Dermis blood vessel endothelial cell (primary cell): ENCODE measurements around the gene NEDD9. TPM values are rescaled to one million over a fixed set of nuclear protein-coding genes. Genes with fewer than 3 reads are reported as not detected.

Source experiments
- DNase-seq: peaks from one replicate; pipeline ENCODE4 v3.0.0; 2010
- total RNA-seq: library from RNA; depleted of rRNA; stranded (reverse); fragments of >200 nt; gene quantifications from 2 replicates; pipeline ENCODE4 v1.2.3, GENCODE V29; 2014

The NEDD9 gene
- total RNA-seq, 1 donor from 2014 or later = 158 TPM

DNA sequence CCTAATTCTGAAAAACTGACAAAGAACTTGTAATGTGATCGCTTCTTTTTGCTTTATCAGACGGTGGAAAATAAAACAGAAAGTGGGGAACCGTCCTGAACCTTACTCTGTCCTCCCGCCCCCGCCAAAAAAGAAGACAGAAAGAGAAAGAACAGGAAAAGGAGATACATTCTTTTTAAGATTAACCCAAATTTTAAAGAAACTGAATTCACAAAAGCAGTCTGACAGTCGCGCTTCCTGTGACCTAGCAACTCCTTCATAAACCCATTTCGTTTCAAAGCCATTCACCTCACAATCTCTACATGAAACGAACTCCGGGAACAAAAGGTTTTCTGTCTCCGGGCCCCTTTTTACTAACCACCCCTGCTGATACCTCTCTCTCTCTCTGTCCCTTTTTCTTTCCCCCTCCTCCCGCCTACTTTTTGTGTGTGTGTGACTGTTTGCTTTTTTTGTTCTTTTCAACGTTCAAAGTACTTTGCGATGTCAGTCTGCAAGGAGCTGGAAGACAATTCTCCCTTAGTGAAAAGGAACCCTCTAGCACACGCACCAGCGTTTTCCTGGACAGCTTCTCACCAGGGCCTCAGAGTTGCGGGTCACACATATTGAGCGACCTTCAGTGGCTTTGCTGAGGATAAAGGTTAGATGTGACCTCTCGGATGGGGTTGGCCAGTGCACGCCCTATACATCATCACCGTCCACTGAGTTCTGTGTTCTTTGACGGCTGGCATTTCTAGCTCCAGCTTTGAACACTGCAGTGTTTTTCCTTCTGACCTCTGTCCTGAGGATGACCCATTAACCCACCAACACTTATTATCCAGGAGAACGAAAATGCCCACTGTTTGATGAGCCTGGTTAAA, 530 bp upstream of the NEDD9 start:
- no peak for DNase-seq

DNA sequence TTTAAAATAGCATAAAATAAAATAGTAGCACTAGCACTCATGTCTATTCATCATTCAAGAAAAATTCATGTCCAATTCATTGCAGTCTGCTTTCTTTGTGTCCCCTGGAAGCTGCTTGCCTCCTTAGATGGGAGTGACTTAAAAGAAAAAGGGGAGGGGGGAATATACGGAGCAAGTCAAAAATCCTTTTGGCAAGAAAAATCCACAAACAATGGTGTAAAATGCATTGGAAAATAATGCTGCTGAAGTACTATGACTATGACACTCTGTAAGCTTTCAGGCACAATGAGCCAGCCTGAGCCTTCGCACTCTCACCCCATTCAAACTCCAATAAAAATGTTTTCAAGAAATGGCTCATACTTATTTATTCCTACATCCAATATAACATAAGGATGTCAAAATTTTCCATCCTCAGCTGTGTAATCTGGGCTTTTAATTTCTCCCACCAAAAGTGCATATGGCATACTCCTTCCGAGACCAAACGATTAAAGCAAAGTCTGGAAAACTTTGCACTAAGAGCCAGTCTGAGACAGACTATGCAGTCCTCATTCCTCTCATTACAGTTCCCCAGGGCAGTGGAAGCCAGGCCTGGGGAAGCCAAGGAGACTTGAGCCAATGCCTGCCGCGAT, 790 bp downstream of the NEDD9 start:
- peak; percentile 76 for DNase-seq

GRCh38 chr6:11231108-11231463, 1.4 kb downstream of the NEDD9 start:
- no peak for DNase-seq

DNA sequence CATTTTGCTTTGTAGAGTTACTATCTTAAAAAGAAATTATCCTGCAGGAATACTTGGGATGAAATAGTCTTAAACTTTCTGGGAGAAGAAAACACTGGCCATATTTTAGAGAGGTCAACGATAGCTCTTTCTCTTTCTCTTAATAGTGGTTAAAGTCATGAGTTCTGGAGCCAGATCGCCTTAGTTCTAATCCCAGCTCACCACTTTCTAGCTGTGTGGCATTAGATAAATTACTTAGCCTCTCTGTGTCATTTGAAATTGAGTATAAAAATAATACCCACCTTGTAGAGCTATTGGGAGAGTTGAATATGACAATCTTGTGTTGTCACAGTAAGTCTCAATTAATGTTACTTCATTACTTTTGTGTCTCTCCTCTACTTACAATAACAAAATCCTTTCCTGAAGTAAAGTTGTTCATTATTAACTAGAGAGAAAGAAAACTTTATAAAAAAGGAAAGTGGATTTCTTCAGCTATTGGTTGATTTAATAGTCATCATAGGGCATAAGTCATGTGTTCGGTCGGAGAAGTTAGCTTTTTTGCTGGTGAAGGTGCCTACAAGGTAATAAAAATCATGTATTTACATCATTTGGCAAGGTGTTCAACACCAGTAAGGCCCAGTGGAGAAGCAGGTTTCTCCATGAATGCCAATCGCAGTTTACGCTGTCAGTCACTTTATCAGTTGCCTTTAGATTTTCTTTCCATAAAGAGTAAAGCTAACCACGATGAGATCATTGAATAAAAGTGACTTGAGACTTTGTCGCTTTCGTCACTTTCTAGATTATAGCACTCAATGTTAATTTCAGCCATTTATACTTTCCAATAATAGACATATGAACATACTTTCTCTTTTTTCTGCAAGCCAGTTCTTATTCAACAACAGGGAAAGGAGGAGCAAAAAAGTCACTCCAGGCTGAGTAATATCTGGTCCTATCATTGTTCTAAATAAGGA, 2.0 kb downstream of the NEDD9 start:
- peak; percentile 58 for DNase-seq

GRCh38 chr6:11229655-11230046, 2.8 kb downstream of the NEDD9 start:
- DNase-seq = peak; percentile 40

GRCh38 chr6:11228935-11229654, 3.4 kb downstream of the NEDD9 start:
- DNase-seq = peak; percentile 73

DNA sequence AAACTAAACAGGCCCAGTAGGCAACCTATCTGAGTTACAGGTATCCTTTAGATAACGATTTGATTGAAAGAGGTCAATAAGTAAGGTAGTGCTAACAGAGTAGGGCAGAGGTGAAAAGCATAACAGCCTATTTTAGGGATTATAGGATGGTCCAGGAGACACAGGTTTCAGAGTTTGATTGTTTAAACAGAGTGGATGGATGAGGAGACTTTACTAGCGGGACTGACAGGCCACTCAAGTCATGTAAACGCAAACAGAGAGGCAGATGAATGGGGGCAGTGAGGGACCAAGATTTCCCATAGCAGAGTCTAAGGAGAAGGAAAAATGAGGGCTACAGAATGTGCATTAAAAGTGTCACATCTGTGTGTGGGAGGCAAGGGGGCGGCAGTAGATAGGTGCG, 4.8 kb downstream of the NEDD9 start:
- peak; percentile 14 for DNase-seq

DNA sequence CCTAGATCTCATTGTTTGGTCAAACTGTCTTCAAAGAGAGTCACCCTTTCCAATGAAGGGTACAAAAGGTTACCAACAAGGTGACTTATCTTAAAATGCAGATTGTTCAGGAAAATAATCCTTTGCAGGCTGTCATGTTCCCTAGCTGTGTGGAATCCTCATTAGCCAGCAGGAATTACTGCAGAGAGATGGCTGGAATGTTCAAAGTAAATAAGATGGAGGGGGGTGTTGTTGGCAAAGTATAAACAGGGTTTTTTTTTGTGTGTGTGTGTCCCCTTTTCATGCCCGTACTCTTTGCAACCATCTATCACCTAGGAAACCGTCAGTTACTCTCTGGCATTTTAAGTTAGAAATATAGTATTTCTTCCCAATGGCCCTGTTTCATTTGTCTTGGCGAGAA, 6.5 kb downstream of the NEDD9 start:
- peak; percentile 21 for DNase-seq

DNA sequence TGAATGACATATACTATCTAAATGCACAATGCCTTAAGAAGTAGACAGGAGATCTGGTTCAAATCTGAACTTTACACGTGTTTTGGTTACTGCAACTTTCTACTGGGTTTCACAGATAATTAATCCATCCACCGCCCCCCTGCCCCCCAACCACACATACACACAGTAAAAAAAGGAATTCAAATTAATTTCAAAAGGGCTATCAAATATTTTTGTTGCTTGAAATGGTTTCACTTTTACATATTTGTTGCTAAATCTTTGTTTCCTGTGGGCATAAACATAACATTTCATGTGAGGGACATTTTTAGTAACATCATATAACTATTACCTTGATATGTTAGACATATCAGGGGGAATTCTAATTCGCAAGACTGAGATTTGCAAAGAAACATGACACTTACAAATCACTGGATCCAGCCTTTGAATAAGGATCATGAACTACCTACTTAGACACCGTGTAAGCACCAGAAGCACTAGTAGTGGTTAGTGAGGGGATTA, 7.5 kb downstream of the NEDD9 start:
- peak; percentile 31 for DNase-seq

GRCh38 chr6:11224252-11224965, 8.1 kb downstream of the NEDD9 start:
- peak; percentile 64 for DNase-seq

- DNase-seq = peak; percentile 59
These were observed 9.1 kb downstream of the NEDD9 start for GRCh38 chr6:11223286-11223864.

DNA sequence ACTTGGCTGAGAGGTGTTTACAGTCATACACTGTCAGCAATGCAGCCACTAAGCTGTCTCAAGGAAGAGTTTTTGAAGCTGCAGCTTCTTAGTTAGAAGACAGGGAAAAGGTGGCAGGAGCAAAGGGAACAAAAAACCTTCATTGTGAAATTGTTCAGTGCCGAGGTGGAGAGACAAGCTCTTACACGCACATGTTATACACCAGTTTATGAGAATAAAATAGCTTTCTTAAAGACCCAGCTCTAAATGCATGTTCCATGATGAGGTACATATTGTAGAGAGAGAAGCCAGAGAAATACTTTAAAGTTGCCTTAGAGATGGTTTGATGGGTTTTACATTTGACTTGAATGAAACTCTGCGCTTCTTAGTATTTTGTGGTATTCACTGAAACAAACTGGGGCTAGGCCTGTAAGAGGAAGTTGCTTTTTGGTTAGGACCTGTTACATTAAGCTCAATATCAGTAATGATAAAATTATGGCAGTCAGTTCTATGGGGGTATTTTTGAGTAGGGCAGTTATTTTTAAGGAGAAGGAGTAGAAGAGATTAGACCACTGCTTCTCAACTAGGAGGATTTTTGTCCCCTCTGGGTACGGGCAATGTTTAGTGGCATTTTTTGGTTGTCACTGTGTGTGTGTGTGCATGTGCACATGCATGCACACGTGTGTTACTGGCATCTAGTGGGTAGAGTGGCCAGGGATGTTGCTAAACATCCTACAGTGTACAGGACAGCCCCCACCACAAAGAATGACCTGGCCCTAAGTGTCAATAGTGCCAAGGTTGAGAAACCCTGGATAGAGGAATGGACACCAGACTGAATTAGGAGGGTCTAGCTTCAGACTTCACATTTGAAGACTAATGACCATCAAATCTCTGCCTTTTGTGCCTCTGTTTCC, 9.8 kb downstream of the NEDD9 start:
- peak; percentile 19 for DNase-seq

DNA sequence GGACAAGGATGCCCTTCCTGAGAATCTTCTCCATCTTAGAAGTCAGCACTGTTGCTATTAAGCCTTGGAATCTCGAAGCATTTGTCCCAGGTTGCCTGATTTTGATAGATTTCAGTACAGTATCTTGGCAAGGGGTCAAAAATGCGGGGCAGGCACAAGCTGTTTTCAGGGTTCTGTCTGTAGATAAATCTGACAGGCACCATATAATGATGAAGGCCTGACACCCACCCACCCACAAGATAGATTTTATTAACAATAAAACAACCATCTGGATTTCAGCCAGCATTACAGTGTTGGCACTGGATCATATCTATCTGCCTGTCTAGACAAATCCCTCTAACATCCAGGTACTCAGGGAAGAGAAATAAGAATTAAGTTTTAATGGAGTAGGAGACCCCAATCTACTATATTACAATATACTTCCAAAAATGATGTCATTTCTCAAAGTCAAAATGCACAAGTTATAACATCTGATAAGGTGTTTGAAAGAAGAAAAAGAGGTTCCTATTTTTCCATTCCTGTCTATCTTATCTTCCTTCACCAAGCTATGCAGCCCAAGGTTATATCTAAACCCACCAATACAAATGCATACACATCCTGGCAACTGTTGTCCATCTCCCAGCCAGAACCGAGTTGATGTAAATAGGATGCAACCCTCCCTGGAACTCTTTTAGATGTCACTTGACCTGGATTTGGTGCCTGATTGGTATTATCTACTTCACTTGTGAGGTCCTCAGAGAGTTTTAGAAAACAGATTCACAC, 10.7 kb downstream of the NEDD9 start:
- peak; percentile 41 for DNase-seq

DNA sequence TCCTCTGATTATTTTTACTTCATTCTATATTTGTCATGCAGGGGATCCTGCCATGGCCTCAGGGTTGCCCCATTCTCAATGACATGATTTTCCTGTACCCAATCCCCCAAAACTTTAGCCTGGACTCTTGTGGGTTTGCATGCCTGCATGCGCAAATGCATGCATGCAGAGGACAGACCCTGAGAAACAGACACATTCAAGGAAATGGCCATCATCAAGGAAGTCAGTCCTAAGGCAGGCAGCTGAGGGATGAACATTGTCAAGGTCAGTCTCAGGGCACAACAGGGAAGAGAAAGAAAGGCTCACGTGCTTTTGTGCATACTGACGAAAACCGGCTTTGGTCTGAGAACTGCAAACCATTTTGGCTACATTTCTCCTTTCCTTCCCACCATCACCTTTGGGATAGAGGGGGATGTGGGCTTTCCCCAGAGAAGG, 13.1 kb downstream of the NEDD9 start:
- DNase-seq = peak; percentile 66

DNA sequence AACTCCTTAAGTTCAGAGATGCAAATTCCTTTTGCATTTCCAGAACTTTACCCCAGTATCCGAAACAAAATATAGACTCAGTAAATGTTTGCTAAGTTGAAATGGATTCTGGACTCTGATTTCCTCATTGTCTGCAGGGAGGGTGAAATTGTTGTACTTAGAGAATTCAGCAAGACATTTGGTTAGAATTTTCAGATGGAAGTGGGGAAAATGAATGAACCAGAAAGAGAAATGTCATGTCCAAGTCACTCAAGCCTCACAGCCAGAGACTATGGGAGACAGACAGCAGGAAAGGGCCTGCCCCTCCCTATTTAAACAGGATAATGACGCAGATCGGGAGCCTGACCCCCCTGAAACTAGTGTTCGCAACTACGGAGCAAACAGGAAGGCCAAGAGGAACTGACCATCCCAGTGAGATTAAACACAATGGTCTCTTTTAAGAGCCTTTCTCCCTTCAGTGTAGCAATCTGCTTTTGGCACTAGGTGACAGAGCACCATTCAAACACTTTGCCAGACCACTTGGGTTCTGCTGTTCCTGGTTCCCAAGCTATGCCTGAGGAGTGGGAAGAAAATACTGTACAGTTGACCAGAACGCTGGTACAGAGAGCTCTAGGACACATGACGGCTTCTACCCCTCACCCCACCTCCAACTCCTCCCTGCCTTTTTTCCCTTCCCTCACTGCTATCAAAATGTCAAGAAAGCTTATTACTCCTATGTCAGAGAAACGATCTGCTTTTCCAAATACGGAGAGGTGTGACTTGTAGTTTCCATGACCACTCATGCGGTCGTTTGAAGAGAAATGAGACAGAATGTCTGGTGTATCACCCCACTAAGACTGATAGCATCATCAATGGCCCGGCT, 13.7 kb downstream of the NEDD9 start:
- DNase-seq = peak; percentile 97

- DNase-seq = peak; percentile 36
These were observed 14.4 kb downstream of the NEDD9 start for GRCh38 chr6:11218102-11218442.

DNA sequence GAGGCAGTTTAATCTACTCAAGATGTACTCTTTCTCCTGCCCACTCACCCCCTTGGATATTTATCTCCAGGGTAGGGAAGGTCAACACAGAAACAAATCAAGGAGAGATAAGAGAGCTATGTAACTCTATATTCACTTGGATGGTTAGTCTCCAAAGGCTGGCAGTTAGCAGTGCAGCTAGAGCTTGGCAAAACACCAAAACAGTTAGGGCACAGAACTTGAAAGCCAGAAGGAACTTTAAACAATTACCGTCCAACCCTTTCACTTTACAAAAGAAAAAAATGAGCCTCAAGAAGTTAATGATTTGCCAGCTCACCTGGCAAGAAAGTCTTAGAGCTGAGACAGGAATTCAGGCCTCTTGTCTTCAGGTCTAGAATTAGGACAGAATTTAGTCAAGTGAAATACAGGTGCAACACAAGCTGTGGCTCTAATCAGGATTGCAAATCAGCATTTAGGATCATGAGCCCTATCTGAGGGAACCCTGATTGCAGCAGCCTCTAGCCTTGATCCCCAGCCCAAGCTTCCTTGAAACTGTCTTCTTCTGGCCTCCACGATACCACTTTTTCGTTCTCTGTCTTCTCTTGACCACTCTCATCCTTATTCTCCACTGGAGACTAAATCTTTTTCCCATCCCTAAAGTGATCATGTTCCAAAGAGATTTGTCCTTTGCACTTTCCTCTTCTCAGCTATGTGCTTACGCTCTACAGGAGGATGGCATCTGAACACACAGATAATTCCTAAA, 14.9 kb downstream of the NEDD9 start:
- peak; percentile 60 for DNase-seq

- peak; percentile 58 for DNase-seq
These were observed 16.7 kb downstream of the NEDD9 start for GRCh38 chr6:11215773-11216172.
